ENCODE data around the gene OSGIN1.

OSGIN1 gene

DNA sequence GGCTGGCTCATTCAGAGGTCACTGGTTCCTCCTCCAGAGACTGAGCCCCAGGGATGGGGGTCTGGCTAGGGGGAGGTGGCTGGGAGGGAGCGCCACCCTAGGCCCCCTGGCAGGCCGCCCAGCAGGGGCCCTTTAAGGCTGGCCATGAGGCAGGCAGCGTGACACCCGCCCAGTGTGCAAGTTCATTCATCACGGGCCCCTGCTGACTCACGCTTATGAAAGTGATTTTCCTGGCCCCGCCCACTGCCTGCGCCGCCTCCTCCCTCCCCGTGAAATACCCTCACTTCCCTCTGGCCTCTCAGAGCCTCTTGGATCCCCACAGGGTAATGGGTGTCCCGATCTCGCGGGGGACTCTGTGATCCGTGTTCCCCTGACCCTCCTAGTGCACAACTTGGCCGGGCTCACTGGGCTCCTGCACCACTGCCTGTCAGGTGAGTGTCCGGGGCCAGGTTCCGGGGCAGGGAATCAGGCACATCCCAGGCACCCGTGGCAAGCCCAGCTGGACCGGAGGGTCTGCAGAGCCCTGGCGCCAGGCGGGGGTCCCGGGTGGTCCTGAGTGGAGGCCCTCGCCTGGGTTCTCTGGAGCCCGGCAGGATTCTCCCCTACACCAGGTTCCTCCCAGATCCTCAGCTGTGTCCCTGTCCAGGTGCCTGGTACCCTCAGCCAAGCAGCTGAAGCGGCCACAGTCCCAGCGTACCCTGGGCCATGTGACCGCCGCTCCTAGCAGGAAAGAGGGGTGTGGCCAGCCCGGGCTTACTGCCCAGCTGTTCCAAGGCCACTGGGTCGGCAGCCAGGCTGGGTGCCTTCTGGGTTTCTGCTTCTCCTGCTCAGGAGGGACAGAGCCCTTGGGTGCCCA lies at the start of gene OSGIN1 (continued):
- TF ChIP-seq, protein P1, sequence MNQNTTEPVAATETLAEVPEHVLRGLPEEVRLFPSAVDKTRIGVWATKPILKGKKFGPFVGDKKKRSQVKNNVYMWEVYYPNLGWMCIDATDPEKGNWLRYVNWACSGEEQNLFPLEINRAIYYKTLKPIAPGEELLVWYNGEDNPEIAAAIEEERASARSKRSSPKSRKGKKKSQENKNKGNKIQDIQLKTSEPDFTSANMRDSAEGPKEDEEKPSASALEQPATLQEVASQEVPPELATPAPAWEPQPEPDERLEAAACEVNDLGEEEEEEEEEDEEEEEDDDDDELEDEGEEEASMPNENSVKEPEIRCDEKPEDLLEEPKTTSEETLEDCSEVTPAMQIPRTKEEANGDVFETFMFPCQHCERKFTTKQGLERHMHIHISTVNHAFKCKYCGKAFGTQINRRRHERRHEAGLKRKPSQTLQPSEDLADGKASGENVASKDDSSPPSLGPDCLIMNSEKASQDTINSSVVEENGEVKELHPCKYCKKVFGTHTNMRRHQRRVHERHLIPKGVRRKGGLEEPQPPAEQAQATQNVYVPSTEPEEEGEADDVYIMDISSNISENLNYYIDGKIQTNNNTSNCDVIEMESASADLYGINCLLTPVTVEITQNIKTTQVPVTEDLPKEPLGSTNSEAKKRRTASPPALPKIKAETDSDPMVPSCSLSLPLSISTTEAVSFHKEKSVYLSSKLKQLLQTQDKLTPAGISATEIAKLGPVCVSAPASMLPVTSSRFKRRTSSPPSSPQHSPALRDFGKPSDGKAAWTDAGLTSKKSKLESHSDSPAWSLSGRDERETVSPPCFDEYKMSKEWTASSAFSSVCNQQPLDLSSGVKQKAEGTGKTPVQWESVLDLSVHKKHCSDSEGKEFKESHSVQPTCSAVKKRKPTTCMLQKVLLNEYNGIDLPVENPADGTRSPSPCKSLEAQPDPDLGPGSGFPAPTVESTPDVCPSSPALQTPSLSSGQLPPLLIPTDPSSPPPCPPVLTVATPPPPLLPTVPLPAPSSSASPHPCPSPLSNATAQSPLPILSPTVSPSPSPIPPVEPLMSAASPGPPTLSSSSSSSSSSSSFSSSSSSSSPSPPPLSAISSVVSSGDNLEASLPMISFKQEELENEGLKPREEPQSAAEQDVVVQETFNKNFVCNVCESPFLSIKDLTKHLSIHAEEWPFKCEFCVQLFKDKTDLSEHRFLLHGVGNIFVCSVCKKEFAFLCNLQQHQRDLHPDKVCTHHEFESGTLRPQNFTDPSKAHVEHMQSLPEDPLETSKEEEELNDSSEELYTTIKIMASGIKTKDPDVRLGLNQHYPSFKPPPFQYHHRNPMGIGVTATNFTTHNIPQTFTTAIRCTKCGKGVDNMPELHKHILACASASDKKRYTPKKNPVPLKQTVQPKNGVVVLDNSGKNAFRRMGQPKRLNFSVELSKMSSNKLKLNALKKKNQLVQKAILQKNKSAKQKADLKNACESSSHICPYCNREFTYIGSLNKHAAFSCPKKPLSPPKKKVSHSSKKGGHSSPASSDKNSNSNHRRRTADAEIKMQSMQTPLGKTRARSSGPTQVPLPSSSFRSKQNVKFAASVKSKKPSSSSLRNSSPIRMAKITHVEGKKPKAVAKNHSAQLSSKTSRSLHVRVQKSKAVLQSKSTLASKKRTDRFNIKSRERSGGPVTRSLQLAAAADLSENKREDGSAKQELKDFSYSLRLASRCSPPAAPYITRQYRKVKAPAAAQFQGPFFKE (tag by site-specific recombination; IDR thresholded peaks at IDR 0.05; ENCODE audit: borderline replicate concordance) = no peak
- no peak for TF ChIP-seq ZNF24 (tag by site-specific recombination; IDR thresholded peaks at IDR 0.05)
- no peak for TF ChIP-seq OSR2 (tag by site-specific recombination; IDR thresholded peaks at IDR 0.05)
- TF ChIP-seq ZEB2 (tag by site-specific recombination; IDR thresholded peaks at IDR 0.05) = no peak
- peak; percentile 63; the same call in 1 of the 2 replicates for TF ChIP-seq EGR2 (tag by site-specific recombination; IDR thresholded peaks at IDR 0.05; ENCODE audit: low read depth)
- peak; percentile 66 for TF ChIP-seq SP2 (tag by site-specific recombination; IDR thresholded peaks at IDR 0.05)
- no peak for TF ChIP-seq ZNF658 (tag by site-specific recombination; IDR thresholded peaks at IDR 0.05)
- TF ChIP-seq ZNF266 (tag by site-specific recombination; IDR thresholded peaks at IDR 0.05; ENCODE audit: low read depth) = no peak
- TF ChIP-seq, protein P2, sequence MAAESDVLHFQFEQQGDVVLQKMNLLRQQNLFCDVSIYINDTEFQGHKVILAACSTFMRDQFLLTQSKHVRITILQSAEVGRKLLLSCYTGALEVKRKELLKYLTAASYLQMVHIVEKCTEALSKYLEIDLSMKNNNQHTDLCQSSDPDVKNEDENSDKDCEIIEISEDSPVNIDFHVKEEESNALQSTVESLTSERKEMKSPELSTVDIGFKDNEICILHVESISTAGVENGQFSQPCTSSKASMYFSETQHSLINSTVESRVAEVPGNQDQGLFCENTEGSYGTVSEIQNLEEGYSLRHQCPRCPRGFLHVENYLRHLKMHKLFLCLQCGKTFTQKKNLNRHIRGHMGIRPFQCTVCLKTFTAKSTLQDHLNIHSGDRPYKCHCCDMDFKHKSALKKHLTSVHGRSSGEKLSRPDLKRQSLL (tag by site-specific recombination; IDR thresholded peaks at IDR 0.05) = no peak
- no peak for TF ChIP-seq ZNF341 (tag by site-specific recombination; IDR thresholded peaks at IDR 0.05; ENCODE audit: low read depth)
- TF ChIP-seq, protein P3, sequence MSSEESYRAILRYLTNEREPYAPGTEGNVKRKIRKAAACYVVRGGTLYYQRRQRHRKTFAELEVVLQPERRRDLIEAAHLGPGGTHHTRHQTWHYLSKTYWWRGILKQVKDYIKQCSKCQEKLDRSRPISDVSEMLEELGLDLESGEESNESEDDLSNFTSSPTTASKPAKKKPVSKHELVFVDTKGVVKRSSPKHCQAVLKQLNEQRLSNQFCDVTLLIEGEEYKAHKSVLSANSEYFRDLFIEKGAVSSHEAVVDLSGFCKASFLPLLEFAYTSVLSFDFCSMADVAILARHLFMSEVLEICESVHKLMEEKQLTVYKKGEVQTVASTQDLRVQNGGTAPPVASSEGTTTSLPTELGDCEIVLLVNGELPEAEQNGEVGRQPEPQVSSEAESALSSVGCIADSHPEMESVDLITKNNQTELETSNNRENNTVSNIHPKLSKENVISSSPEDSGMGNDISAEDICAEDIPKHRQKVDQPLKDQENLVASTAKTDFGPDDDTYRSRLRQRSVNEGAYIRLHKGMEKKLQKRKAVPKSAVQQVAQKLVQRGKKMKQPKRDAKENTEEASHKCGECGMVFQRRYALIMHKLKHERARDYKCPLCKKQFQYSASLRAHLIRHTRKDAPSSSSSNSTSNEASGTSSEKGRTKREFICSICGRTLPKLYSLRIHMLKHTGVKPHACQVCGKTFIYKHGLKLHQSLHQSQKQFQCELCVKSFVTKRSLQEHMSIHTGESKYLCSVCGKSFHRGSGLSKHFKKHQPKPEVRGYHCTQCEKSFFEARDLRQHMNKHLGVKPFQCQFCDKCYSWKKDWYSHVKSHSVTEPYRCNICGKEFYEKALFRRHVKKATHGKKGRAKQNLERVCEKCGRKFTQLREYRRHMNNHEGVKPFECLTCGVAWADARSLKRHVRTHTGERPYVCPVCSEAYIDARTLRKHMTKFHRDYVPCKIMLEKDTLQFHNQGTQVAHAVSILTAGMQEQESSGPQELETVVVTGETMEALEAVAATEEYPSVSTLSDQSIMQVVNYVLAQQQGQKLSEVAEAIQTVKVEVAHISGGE (tag by site-specific recombination; conservative IDR thresholded peaks at IDR 0.05; ENCODE audit: low read depth) = 0 out of 2 replicates have a peak, but pooled peaks have one; percentile 5
- no peak for TF ChIP-seq ZNF529 (tag by site-specific recombination; IDR thresholded peaks at IDR 0.05; ENCODE audit: insufficient replicate concordance)
- TF ChIP-seq ZNF202 (tag by site-specific recombination; IDR thresholded peaks at IDR 0.05; ENCODE audit: borderline replicate concordance) = no peak
- TF ChIP-seq ZNF624 (tag by site-specific recombination; IDR thresholded peaks at IDR 0.05) = no peak
- peak; percentile 65 for TF ChIP-seq ZBTB8A (tag by site-specific recombination; IDR thresholded peaks at IDR 0.05)
- TF ChIP-seq, protein P4, sequence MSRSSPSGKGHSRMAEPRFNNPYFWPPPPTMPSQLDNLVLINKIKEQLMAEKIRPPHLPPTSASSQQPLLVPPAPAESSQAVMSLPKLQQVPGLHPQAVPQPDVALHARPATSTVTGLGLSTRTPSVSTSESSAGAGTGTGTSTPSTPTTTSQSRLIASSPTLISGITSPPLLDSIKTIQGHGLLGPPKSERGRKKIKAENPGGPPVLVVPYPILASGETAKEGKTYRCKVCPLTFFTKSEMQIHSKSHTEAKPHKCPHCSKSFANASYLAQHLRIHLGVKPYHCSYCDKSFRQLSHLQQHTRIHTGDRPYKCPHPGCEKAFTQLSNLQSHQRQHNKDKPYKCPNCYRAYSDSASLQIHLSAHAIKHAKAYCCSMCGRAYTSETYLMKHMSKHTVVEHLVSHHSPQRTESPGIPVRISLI (tag by site-specific recombination; IDR thresholded peaks at IDR 0.05) = no peak
- TF ChIP-seq, protein P5, sequence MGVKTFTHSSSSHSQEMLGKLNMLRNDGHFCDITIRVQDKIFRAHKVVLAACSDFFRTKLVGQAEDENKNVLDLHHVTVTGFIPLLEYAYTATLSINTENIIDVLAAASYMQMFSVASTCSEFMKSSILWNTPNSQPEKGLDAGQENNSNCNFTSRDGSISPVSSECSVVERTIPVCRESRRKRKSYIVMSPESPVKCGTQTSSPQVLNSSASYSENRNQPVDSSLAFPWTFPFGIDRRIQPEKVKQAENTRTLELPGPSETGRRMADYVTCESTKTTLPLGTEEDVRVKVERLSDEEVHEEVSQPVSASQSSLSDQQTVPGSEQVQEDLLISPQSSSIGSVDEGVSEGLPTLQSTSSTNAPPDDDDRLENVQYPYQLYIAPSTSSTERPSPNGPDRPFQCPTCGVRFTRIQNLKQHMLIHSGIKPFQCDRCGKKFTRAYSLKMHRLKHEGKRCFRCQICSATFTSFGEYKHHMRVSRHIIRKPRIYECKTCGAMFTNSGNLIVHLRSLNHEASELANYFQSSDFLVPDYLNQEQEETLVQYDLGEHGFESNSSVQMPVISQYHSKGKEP (tag by site-specific recombination; IDR thresholded peaks at IDR 0.05) = no peak
- TF ChIP-seq ZNF2 (tag by site-specific recombination; IDR thresholded peaks at IDR 0.05) = no peak
- peak; percentile 47; the same call in 1 of the 2 replicates for TF ChIP-seq ZNF660 (tag by site-specific recombination; IDR thresholded peaks at IDR 0.05)
- TF ChIP-seq ZNF366 (tag by site-specific recombination; conservative IDR thresholded peaks at IDR 0.05) = peak; percentile 36; the same call in 1 of the 2 replicates
- peak; percentile 30; the same call in 1 of the 2 replicates for TF ChIP-seq FEZF1 (tag by site-specific recombination; IDR thresholded peaks at IDR 0.05)
- TF ChIP-seq ZNF555 (tag by site-specific recombination; conservative IDR thresholded peaks at IDR 0.05) = no peak
- TF ChIP-seq SP3 (tag by site-specific recombination; IDR thresholded peaks at IDR 0.05) = peak; percentile 76
- peak; percentile 42 for TF ChIP-seq WT1 (tag by site-specific recombination; IDR thresholded peaks at IDR 0.05)
- TF ChIP-seq ZNF404 (tag by site-specific recombination; IDR thresholded peaks at IDR 0.05) = no peak
- peak; percentile 98 for TF ChIP-seq ZBTB20 (tag by site-specific recombination; IDR thresholded peaks at IDR 0.05)
